OCI-LY3 (cell line): Measurements from ENCODE around the gene NRXN3.

Source experiments
- H2AFZ ChIP-seq: fragments of 200-600, 300-600 bp; shearing (Covaris generic); 2 replicates; pipeline ENCODE4 v1.6.0; 2014; ENCODE audit warnings: antibody characterized with exemption, low read depth, low read length
- H3K27ac ChIP-seq: fragments of 200-600, 300-600 bp; sonication (generic); 2 replicates; pipeline ENCODE4 v1.5.1; 2014; ENCODE audit warnings: mild to moderate bottlenecking, low read length, moderate library complexity, mixed read lengths
- H3K27me3 ChIP-seq: fragments of 200-600, 300-600 bp; sonication (generic); 2 replicates; pipeline ENCODE4 v1.6.1; 2014; ENCODE audit warnings: low read depth, low read length, mixed read lengths
- H3K36me3 ChIP-seq: fragments of 200-600, 300-600 bp; sonication (generic); replicated peaks from 2 replicates; pipeline ENCODE3; 2014; ENCODE audit warnings: low read depth, low read length, mixed read lengths
- H3K4me1 ChIP-seq: fragments of 300-600, 200-600 bp; sonication (generic); 2 replicates; pipeline ENCODE4 v1.6.1; 2014; ENCODE audit warnings: low read length, mixed read lengths
- H3K4me2 ChIP-seq: fragments of 200-600, 300-600 bp; sonication (generic); 2 replicates; pipeline ENCODE4 v1.6.1; 2014; ENCODE audit warnings: low read length, mixed read lengths
- H3K4me3 ChIP-seq: fragments of 300-600, 200-600 bp; sonication (generic); 2 replicates; pipeline ENCODE4 v1.5.1; 2014; ENCODE audit warnings: antibody characterized with exemption, mild to moderate bottlenecking, low read length, moderate library complexity
- H3K79me2 ChIP-seq: fragments of 300-600, 200-600 bp; shearing (Covaris generic); 2 replicates; pipeline ENCODE4 v1.6.1; 2014; ENCODE audit warnings: mild to moderate bottlenecking, low read length, mixed read lengths
- H3K9ac ChIP-seq: fragments of 300-600, 200-600 bp; shearing (Covaris generic); 2 replicates; pipeline ENCODE4 v1.6.0; 2014; ENCODE audit warnings: mild to moderate bottlenecking, low read length, moderate library complexity
- H3K9me3 ChIP-seq: fragments of 200-600, 300-600 bp; shearing (Covaris generic); 2 replicates; pipeline ENCODE4 v1.6.1; 2014; ENCODE audit warnings: low read length, mixed read lengths; ENCODE audit not compliant: insufficient read depth
- H4K20me1 ChIP-seq: fragments of 200-600, 300-600 bp; sonication (generic); 2 replicates; pipeline ENCODE4 v1.6.1; 2016; ENCODE audit warnings: low read length, mixed read lengths; ENCODE audit not compliant: insufficient read depth
- CTCF ChIP-seq: fragments of 200-600, 300-600 bp; sonication (generic); IDR thresholded peaks from 2 replicates; pipeline ENCODE4 v1.5.1; 2014; ENCODE audit warnings: antibody characterized with exemption, low read length, low read depth
- EZH2phosphoT487 ChIP-seq: fragments of 200-600 bp; shearing (Covaris generic); IDR thresholded peaks from 2 replicates; pipeline ENCODE4 v1.6.1; 2018; ENCODE audit warnings: antibody characterized with exemption, mixed run types, low read depth

Gene NRXN3

GRCh38 chr14:79483477-79484388, 1313.6 kb downstream of the NRXN3 start:
- no peaks in the 10 kb centered on the region for H3K27me3 ChIP-seq
- no peak overlapping the region for H3K4me2 ChIP-seq
- H3K79me2 ChIP-seq: no peaks in the 10 kb centered on the region
- H4K20me1 ChIP-seq: no peaks in the 10 kb centered on the region
- no peak overlapping the region for H2AFZ ChIP-seq
- H3K36me3 ChIP-seq: no peaks in the 10 kb centered on the region
- H3K27ac ChIP-seq: no peak overlapping the region
- no peaks in the 10 kb centered on the region for H3K4me1 ChIP-seq
- H3K9me3 ChIP-seq: no peaks in the 10 kb centered on the region
- no peak for TF ChIP-seq EZH2phosphoT487
- TF ChIP-seq CTCF: no peak
- no peak overlapping the region for H3K4me3 ChIP-seq
- no peak overlapping the region for H3K9ac ChIP-seq

DNA sequence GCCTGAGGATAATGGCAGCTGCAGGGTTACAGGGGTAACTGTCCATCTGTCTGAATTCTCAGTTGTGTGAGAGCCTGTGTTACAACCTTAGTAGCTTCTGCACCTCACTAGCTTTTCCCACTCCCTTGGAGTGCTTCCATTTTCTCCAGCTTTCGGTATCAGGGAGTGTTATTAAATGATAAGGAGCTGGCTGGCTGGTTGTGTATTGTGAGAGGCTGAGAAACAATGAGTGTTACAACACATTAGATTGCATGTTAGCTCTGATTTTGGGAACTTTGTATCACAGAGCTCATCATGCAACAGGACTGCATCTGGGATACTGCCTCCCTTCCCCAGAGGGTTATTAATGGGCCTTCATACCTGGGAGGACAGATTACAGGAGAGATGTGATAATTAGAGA, 1317.5 kb downstream of the NRXN3 start:
- no peaks in the 10 kb centered on the region for H3K4me1 ChIP-seq
- no peak overlapping the region for H3K4me2 ChIP-seq
- no peak overlapping the region for H3K27ac ChIP-seq
- H3K4me3 ChIP-seq: no peak overlapping the region
- no peak overlapping the region for H3K9ac ChIP-seq
- no peaks in the 10 kb centered on the region for H3K36me3 ChIP-seq
- H3K9me3 ChIP-seq: no peaks in the 10 kb centered on the region
- H3K79me2 ChIP-seq: no peaks in the 10 kb centered on the region
- no peaks in the 10 kb centered on the region for H3K27me3 ChIP-seq
- TF ChIP-seq CTCF: no peak
- no peak for TF ChIP-seq EZH2phosphoT487
- no peak overlapping the region for H2AFZ ChIP-seq
- no peaks in the 10 kb centered on the region for H4K20me1 ChIP-seq

GRCh38 chr14:79491161-79491560, 1321.0 kb downstream of the NRXN3 start:
- no peak overlapping the region for H3K9ac ChIP-seq
- no peaks in the 10 kb centered on the region for H3K79me2 ChIP-seq
- no peak overlapping the region for H3K4me2 ChIP-seq
- no peaks in the 10 kb centered on the region for H3K27me3 ChIP-seq
- TF ChIP-seq EZH2phosphoT487 (no peak), CTCF (no peak)
- no peaks in the 10 kb centered on the region for H3K36me3 ChIP-seq
- H4K20me1 ChIP-seq: no peaks in the 10 kb centered on the region
- no peaks in the 10 kb centered on the region for H3K9me3 ChIP-seq
- no peak overlapping the region for H3K4me3 ChIP-seq
- H3K27ac ChIP-seq: no peak overlapping the region
- no peak overlapping the region for H2AFZ ChIP-seq
- no peaks in the 10 kb centered on the region for H3K4me1 ChIP-seq

DNA sequence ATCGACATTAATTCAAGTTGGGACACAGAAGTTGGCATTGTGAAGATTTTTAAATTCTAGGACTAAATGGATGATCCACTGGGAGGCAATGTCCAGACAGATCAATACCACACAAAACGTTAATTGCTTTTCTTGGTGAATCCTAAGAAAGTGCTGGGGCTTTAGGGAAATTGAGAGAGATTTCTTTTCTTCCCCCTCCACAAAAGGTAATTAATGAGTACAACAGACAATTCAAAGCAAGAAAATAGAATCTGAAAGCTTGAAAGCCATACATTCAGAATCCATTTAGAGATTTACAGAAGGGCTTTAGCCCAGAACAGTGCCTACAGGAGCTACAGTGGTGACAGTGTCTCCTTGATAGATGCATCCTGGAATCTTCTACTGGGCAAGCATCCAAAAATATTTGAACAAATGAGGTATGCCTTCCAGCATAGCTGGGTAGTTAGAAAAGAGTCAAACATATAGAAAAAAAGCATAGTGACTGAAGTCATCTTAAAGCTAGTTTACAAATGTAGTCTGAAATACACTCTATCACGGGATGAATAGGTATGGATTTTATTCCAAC, 1323.0 kb downstream of the NRXN3 start:
- no peak overlapping the region for H3K27ac ChIP-seq
- no peak overlapping the region for H3K4me2 ChIP-seq
- H3K9me3 ChIP-seq: no peaks in the 10 kb centered on the region
- no peaks in the 10 kb centered on the region for H3K4me1 ChIP-seq
- H3K36me3 ChIP-seq: no peaks in the 10 kb centered on the region
- H4K20me1 ChIP-seq: no peaks in the 10 kb centered on the region
- no peaks in the 10 kb centered on the region for H3K79me2 ChIP-seq
- H2AFZ ChIP-seq: no peak overlapping the region
- H3K4me3 ChIP-seq: no peak overlapping the region
- TF ChIP-seq CTCF (no peak), EZH2phosphoT487 (no peak)
- H3K9ac ChIP-seq: no peak overlapping the region
- no peaks in the 10 kb centered on the region for H3K27me3 ChIP-seq
